AG08395 (cell line): ENCODE results near the gene LCN15.
A peak's percentile ranks its signal among the peaks of the same experiment; 100 is the strongest.
"Not testable (repeated sequence)": the region's sequence is repeated elsewhere in the genome, so short reads cannot be mapped to it uniquely, and the experiment has no call there.

Experiments
- DNase-seq: peaks from one replicate; pipeline ENCODE4 v3.0.0; 2012; ENCODE audit warnings: mixed read lengths, low spot score

LCN15 gene

GRCh38 chr9:136755302-136756133, 8.8 kb downstream of the LCN15 start:
- DNase-seq = not testable (repeated sequence)

DNA sequence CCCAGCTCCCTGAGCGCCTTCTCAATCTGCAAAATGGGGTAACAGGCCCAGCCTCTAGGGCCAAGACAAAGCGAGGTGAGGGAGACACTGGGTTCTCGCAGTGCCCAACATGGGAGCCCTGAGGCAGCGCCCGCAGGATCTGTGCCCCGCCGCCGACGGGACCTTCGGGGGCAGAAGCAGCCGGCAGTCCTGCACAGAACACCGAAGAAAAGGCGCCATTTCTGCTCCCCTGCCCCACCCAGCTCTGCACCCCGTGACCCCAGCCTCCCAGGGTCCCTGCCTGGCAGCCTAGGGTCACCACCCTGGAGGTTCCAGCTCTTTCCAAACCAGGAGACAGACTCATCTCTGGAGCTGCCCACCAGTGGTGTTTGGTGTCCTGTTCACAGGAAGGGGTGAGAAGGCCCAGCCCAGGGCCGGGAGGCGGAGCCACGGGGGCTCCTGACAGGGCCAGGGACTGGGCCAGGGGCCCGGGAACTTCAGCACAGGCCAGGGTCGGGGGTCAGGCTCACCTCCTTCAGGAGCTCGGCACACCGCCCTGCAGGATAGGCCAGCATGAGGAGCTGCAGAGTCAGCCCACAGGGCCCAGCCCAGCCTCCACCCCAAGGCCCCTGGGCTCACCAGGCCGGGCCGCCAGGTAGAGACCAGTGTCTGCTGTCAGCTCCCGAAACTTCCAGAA, 9.6 kb downstream of the LCN15 start:
- no peak for DNase-seq

DNA sequence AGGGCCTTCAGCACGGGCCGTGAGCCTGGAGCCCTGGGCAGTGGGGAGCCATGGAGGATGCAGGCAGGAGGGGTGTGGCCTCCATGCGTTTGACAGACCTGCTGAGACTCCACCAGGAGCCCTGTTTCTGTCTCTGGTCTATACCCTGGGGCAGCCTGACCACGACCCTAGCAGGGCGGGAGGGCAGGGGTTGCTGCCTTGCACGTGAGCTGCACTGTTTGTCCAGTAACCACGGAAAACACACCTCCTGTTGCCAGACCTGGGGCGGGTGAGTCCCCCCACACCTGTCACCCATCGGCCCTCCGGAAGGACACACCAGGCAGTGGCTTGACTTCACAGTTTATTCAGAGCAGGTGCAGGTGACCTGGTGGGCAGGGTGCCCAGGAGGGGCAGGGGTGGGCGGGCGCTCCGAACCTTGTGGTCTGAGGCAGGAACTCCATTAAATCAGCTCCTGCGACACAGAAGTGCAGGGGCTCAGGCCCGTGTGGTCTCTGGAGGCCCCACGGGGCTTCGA, 10.2 kb downstream of the LCN15 start:
- no peak for DNase-seq

DNA sequence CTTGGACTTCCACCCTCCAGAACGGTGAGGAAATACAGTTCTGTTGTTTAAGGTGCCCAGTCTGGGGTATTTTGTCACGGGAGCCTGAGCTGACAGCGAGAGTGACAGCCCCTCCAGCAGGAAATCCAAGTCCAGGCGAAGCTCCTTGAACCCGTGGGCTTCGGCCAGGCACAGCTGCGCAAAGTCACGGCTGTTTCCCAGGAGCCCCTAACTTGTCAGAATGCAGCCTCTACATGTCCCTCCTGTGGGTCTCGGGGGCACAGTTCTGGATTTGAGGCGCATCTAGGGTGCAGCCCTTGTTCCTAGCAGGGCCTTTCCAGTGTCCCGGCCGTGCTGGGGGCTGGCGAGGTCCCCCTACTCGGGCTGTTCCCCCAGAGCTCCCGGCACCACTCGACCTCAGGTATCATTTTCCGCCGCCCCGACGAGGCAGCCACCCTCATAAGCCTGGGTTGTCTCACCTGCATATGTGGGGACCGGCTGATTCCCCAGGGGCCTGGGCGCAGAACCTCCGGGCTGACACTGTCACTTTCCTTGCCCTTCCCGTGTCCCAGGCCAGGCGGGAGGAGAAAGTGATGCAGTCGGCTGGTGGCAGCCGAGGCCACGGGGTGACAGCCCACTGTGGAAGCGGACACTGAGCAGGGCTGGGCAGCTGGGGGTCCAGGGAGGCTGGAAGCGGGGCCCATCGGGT, 10.8 kb downstream of the LCN15 start:
- no peak for DNase-seq

DNA sequence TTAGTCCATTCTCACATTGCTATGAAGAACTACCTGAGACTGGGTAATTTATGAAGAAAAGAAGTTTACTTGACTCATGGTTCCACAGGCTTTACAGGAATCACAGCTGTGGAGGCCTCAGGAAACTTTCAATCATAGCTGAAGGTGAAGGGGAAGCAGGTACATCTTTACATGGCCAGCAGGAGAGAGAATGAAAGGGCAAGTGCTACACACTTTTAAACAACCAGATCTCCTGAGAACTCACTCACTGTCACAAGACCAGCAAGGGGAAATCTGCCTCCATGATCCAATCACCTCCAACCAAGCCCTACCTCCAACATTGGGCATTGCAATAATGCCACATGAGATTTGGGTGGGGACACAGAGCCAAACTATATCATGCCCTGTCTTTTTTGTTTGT, 12.5 kb downstream of the LCN15 start:
- no peak for DNase-seq

GRCh38 chr9:136751244-136751643, 13.1 kb downstream of the LCN15 start:
- no peak for DNase-seq

DNA sequence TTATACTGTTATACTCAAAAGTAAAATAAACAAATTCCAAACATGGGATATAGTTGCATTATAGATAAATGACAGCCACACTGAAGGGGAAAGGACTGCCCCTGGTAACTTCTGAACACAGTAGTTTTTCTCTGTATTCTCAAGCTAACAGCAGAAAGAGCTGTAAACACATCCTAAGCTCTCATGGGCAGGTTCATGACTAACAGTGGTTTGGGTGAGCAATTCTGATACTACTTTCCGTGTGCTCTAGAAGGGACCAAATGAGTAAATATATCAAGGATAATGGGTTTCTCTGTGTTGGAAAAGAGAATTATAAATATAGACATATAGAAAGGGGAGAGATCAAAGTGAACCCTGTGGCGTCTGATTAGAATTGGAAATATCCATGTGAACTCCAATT, 13.8 kb downstream of the LCN15 start:
- peak; percentile 32 for DNase-seq

DNA sequence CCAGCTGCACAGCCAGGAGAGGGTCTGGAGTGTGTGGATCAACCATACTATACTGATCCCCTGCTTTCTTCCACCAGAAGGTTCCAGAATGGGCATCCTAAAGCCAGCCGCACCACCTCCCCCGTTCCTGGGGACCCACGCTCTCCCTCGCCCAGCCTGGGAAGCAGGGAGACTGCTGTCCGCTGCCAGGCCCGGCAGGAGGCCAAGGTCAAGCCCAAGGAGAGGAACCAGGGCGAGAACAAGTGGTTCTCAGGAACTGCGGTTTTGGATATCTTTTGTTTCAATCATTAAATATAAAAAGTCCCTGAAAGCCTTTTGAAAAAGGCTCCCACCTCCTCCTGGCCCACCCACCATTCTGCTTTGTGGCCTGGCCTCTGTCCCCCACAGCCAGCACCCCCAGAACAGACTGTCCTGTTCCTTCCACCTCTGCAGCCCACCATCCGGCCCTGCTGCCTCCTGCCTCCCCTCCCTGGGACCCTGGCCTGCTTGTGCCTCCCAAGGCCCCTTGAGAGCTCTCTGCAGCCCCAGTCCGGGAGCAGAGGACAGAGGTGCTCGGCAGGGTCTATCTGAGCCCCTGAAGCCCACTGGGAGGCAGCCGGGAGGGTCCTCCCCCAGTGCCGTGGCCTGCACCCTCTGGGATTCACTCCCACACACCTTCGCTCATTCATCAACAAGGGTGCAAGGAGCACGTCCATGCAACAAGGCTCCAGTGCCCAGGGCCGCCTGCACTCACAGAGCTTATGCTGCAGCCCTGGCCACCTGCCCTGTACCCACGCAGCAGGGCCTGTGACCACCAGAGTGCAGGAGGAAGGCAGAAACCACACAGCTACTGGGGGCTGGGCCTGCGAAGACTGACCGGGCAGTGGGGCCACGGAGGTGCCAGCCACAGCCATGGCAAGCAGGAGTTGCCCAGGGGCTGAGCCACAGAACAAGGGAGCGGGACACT, 15.4 kb downstream of the LCN15 start:
- no peak for DNase-seq

GRCh38 chr9:136748201-136748600, 16.1 kb downstream of the LCN15 start, which contains the start of gene LCN6:
LCN6 (minus strand) TSS chr9:136748525; CDS start chr9:136748483, 42 bp downstream.
- DNase-seq = no peak

DNA sequence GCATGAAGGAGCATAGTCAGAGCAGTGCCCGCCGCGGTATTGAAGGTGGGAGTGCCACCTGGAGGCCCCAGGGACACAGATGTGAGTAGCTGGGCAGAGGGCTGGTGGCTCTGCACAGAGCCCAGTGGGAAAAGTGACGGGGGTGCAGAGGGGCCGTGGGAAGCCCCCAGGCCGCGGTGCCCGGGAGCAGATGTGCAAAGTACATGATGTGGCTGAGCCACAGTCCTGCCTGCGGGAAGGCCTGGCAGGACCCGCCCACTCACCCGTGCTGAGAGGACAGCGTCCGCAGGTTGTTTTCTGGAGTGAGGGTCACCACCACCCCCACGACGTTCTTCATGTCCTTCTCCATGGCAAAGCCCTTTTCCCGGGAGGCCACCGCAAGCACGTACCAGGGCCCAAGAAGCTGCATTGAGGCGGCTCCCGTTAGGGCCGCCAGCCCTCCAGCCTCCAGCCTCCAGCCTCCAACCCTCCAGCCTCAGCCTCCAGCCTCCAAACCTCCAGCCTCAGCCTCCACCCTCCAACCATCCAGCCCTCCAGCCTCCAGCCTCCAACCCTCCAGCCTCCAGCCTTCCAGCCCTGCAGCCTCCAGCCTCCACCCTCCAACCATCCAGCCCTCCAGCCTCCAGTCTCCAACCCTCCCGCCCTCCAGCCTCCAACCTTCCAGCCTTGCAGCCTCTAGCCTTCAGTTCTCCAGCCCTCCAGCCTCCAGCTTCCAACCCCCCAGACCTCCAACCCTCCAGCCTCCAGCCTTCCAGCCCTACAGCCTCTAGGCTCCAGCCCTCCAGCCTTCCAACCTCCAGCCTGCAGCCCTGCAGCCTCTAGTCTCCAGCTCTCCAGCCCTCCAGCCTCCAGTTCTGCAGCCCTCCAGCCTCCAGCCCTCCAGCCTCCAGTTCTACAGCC, 16.9 kb downstream of the LCN15 start:
- DNase-seq = no peak

DNA sequence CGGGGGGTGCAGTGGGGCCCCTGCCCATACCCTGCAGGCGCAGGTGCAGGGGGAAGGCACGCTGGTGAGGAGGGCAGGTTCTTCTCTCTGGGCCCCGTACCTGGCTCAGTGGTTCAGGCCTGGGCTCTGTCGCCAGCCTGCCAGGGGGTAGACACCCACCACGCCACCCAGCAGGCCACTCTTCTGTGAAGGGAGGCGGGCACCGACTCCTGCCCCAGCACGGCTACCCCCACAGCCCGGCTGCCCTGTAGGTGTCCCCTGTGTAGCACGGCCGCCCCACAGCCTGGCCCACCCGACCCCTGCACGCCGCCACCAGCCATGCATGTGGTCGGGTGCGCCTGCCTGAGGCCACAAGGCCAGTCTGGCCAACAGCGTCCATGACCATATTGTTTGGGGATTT, 17.7 kb downstream of the LCN15 start:
- no peak for DNase-seq

GRCh38 chr9:136746155-136746490, 18.2 kb downstream of the LCN15 start:
- DNase-seq = no peak

- no peak for DNase-seq
Measured at GRCh38 chr9:136745389-136746154, 18.7 kb downstream of the LCN15 start.

GRCh38 chr9:136744773-136745172, 19.5 kb downstream of the LCN15 start:
- no peak for DNase-seq

GRCh38 chr9:136743639-136744211, 20.6 kb downstream of the LCN15 start:
- no peak for DNase-seq

DNA sequence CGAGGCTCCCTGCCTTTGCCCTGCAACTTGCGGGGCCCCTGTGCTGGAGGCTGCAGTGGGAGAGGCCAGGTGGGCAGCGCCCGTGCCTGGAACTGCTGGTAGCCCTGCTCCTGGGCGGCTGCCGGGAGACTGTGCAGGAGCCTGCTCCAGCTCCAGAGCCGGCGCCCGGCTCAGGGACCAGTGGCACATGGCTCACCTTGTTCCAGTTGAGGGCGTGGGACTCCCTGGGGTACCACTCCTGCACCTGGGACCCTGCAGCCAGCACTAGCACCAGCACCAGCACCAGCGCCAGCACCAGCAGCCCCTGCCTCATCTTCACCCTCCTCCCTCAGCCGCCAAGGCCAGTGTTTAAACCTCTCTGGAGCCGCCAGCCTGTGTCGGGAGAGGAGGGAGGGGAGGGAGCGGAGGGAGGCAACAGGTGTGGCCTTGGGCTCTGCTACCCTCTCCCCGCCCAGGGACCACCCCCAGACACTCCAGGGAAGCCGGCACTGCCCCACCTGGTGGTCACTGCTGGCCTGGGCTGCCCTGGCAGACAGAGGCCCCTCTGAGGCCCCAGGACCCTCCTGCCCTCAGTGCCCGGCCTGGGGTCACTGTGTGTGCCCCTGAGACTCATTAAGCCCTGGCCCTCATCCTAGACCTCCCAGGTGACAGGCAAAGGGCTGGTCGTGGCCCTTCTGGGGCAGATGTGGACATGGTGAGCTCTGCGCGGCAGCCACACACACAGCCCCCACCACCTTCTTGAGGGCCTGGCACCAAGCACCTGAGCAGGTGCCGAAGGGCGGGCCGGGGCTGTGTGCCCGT, 21.5 kb downstream of the LCN15 start, which contains the start of gene LCN10:
Gene LCN10, minus strand, starts transcription at position 350 of the 801 bp plus-strand sequence. Its CDS starts 37 bp downstream, at position 313.
- no peak for DNase-seq

GRCh38 chr9:136741883-136742571, 22.3 kb downstream of the LCN15 start:
- no peak for DNase-seq
